ENCODE data around the gene MRFAP1.

- no peak for TF ChIP-seq CTCF (IDR thresholded peaks at IDR 0.05)
- TF ChIP-seq POLR2A (IDR thresholded peaks at IDR 0.05), result no peak
Observed at GRCh38 chr4:6668391-6668790, 27.9 kb downstream of the MRFAP1 start.

All from esophagus squamous epithelium (tissue), 4 donors.